Measurements from ENCODE around the gene DHRSX.
"Not testable (repeated sequence)": the region's sequence is repeated elsewhere in the genome, so short reads cannot be mapped to it uniquely, and the experiment has no call there.

DHRSX gene

GRCh38 chrX:2224597-2225235 is 276.1 kb downstream of the DHRSX start:
- no peak for TF ChIP-seq CTCF (IDR thresholded peaks at IDR 0.05; ENCODE audit: borderline replicate concordance, insufficient read depth, low read depth, low read length)

GRCh38 chrX:2224161-2224560 is 276.6 kb downstream of the DHRSX start:
- TF ChIP-seq CTCF (IDR thresholded peaks at IDR 0.05; ENCODE audit: borderline replicate concordance, insufficient read depth, low read depth, low read length), result no peak
- H3K4me3 ChIP-seq (ENCODE audit: low read depth, low read length), result no peak overlapping the region

More at GRCh38 chrX:2224597-2225235, 276.1 kb downstream of the DHRSX start:
- H3K4me3 ChIP-seq (ENCODE audit: low read depth, low read length), result no peak overlapping the region

GRCh38 chrX:2220829-2221567 is 279.8 kb downstream of the DHRSX start:
- H3K4me3 ChIP-seq (ENCODE audit: low read depth, low read length), result no peak overlapping the region
- TF ChIP-seq CTCF (IDR thresholded peaks at IDR 0.05; ENCODE audit: borderline replicate concordance, insufficient read depth, low read depth, low read length), result no peak

GRCh38 chrX:2220296-2220695 is 280.5 kb downstream of the DHRSX start:
- H3K4me3 ChIP-seq (ENCODE audit: low read depth, low read length), result no peak overlapping the region
- TF ChIP-seq CTCF (IDR thresholded peaks at IDR 0.05; ENCODE audit: borderline replicate concordance, insufficient read depth, low read depth, low read length), result no peak

GRCh38 chrX:2214138-2214823 is 286.5 kb downstream of the DHRSX start:
- H3K4me3 ChIP-seq (ENCODE audit: low read depth, low read length), result not testable (repeated sequence)

GRCh38 chrX:2211667-2212066 is 289.1 kb downstream of the DHRSX start:
- not testable (repeated sequence) for H3K4me3 ChIP-seq (ENCODE audit: low read depth, low read length)

GRCh38 chrX:2193273-2193592 is 307.5 kb downstream of the DHRSX start:
- TF ChIP-seq CTCF (IDR thresholded peaks at IDR 0.05; ENCODE audit: borderline replicate concordance, insufficient read depth, low read depth, low read length), result no peak
- H3K4me3 ChIP-seq (ENCODE audit: low read depth, low read length), result no peak overlapping the region

All from GM12875 (cell line).